ENCODE results near the gene EPHA5.

DNA sequence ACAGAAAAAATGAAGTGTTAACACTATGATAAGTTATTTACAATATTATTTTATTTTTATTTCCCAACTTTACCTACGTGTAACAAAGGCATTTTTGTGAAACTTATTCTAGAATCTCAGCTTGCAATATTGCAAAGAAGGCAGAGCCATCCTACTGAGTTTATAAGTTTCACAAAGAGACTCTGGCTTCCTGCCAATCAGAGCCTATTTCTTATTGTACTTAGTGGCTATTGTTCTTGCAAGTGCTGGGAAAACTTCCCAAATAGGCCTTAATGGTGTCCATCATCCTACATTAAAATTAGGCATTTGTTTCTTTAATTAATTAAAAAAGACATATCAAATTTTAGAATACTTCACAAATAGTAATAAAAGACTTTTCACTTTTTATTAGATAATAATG lies 233.2 kb downstream of the EPHA5 start:
- TF ChIP-seq, protein P1, sequence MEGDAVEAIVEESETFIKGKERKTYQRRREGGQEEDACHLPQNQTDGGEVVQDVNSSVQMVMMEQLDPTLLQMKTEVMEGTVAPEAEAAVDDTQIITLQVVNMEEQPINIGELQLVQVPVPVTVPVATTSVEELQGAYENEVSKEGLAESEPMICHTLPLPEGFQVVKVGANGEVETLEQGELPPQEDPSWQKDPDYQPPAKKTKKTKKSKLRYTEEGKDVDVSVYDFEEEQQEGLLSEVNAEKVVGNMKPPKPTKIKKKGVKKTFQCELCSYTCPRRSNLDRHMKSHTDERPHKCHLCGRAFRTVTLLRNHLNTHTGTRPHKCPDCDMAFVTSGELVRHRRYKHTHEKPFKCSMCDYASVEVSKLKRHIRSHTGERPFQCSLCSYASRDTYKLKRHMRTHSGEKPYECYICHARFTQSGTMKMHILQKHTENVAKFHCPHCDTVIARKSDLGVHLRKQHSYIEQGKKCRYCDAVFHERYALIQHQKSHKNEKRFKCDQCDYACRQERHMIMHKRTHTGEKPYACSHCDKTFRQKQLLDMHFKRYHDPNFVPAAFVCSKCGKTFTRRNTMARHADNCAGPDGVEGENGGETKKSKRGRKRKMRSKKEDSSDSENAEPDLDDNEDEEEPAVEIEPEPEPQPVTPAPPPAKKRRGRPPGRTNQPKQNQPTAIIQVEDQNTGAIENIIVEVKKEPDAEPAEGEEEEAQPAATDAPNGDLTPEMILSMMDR (IDR thresholded peaks at IDR 0.05) = no peak
- TF ChIP-seq POLR2AphosphoS5 (IDR thresholded peaks at IDR 0.05) = no peak
- TF ChIP-seq POLR2A (IDR thresholded peaks at IDR 0.05; ENCODE audit: low read depth) = no peak
- no peak for TF ChIP-seq EP300 (IDR thresholded peaks at IDR 0.05)
